Activated CD4-positive, CD25-positive, alpha-beta regulatory T cell (primary cell): Measurements from ENCODE around the gene EEFSEC.

Experiments
- DNase-seq, 4 experiments: peaks; one replicate each; lab custom pipeline; 2025; lab: John Stamatoyannopoulos, UW

Gene EEFSEC

GRCh38 chr3:128217702-128218547 lies 64.6 kb downstream of the EEFSEC start:
- no peak for DNase-seq

GRCh38 chr3:128218548-128219257 lies 65.4 kb downstream of the EEFSEC start:
- DNase-seq, result no peak

GRCh38 chr3:128221328-128221727 lies 68.0 kb downstream of the EEFSEC start:
- DNase-seq, result no peak

GRCh38 chr3:128222796-128223385 lies 69.6 kb downstream of the EEFSEC start:
- DNase-seq, result no peak

- DNase-seq, result no peak
Observed at GRCh38 chr3:128226186-128226725, 73.0 kb downstream of the EEFSEC start.

- DNase-seq, result no peak
Observed at GRCh38 chr3:128226795-128227395, 73.6 kb downstream of the EEFSEC start.

GRCh38 chr3:128227507-128227906 lies 74.2 kb downstream of the EEFSEC start:
- no peak for DNase-seq

- DNase-seq, result no peak
Observed at GRCh38 chr3:128228366-128228910, 75.2 kb downstream of the EEFSEC start.

- DNase-seq, result no peak
Observed at GRCh38 chr3:128229106-128229857, 76.0 kb downstream of the EEFSEC start.

GRCh38 chr3:128231606-128232005 lies 78.3 kb downstream of the EEFSEC start:
- no peak for DNase-seq

GRCh38 chr3:128232376-128233178 lies 79.3 kb downstream of the EEFSEC start:
- no peak for DNase-seq

GRCh38 chr3:128235207-128235926 lies 82.1 kb downstream of the EEFSEC start:
- no peak for DNase-seq

GRCh38 chr3:128236657-128237056 lies 83.4 kb downstream of the EEFSEC start:
- no peak for DNase-seq

- DNase-seq, result no peak
Observed at GRCh38 chr3:128237348-128238183, 84.3 kb downstream of the EEFSEC start.

GRCh38 chr3:128238184-128238489 lies 84.9 kb downstream of the EEFSEC start:
- DNase-seq, result no peak

- DNase-seq, result no peak
Observed at GRCh38 chr3:128239304-128239703, 86.0 kb downstream of the EEFSEC start.

- no peak for DNase-seq
Observed at GRCh38 chr3:128240232-128240631, 87.0 kb downstream of the EEFSEC start.

- DNase-seq, result no peak
Observed at GRCh38 chr3:128241741-128242140, 88.5 kb downstream of the EEFSEC start.
